Right forelimb (tissue), 1 donor: Measurements from ENCODE around the gene CALR3.
"Not testable (repeated sequence)": the region's sequence is repeated elsewhere in the genome, so short reads cannot be mapped to it uniquely, and the experiment has no call there.

ENCODE experiments used
- DNase-seq: peaks from one replicate; pipeline ENCODE4 v3.0.0-alpha.2; 2018

Gene CALR3

GRCh38 chr19:16495982-16496612 lies at the start of gene CALR3, which contains the start of gene C19orf44:
TSS of gene CALR3 (minus strand) at chr19:16496167. CDS start at chr19:16496129, 38 bp downstream.
TSS of gene C19orf44 (plus strand) at chr19:16496394. CDS start at chr19:16500793, 4,399 bp downstream.
- peak; percentile 99 for DNase-seq

- no peak for DNase-seq
Measured at GRCh38 chr19:16544473-16545231, 48.7 kb upstream of the CALR3 start.

- DNase-seq: not testable (repeated sequence)
Measured at GRCh38 chr19:16543734-16544133, 47.8 kb upstream of the CALR3 start.

GRCh38 chr19:16542910-16543472 lies 47.0 kb upstream of the CALR3 start:
- no peak for DNase-seq

- DNase-seq: peak; percentile 94
Measured at GRCh38 chr19:16542045-16542909, 46.3 kb upstream of the CALR3 start, which contains the start of gene CHERP. TSS of gene CHERP (minus strand) at chr19:16542437. CDS start at chr19:16542378, 59 bp downstream.

- DNase-seq: no peak
Measured at GRCh38 chr19:16541526-16542044, 45.6 kb upstream of the CALR3 start.

GRCh38 chr19:16540948-16541347 lies 45.0 kb upstream of the CALR3 start:
- DNase-seq: no peak

- no peak for DNase-seq
Measured at GRCh38 chr19:16537111-16537510, 41.1 kb upstream of the CALR3 start.

- DNase-seq: no peak
Measured at GRCh38 chr19:16536130-16536529, 40.2 kb upstream of the CALR3 start.

- no peak for DNase-seq
Measured at GRCh38 chr19:16535381-16535780, 39.4 kb upstream of the CALR3 start.

GRCh38 chr19:16532440-16533234 lies 36.7 kb upstream of the CALR3 start:
- no peak for DNase-seq

GRCh38 chr19:16531380-16531669 lies 35.4 kb upstream of the CALR3 start:
- DNase-seq: no peak

GRCh38 chr19:16530540-16531379 lies 34.8 kb upstream of the CALR3 start:
- no peak for DNase-seq

- no peak for DNase-seq
Measured at GRCh38 chr19:16529466-16530144, 33.6 kb upstream of the CALR3 start.

GRCh38 chr19:16527971-16528521 lies 32.1 kb upstream of the CALR3 start:
- DNase-seq: no peak

GRCh38 chr19:16527334-16527935 lies 31.5 kb upstream of the CALR3 start:
- DNase-seq: no peak

GRCh38 chr19:16525751-16526481 lies 29.9 kb upstream of the CALR3 start:
- DNase-seq: no peak

GRCh38 chr19:16524991-16525734 lies 29.2 kb upstream of the CALR3 start:
- DNase-seq: no peak
